GDM1 (cell line): ENCODE results near the gene MTG2.
"Not testable (repeated sequence)": the region's sequence is repeated elsewhere in the genome, so short reads cannot be mapped to it uniquely, and the experiment has no call there.

ENCODE experiments used
- DNase-seq: peaks from one replicate; lab custom pipeline; 2025; lab: John Stamatoyannopoulos, UW

MTG2 gene

GRCh38 chr20:62145688-62146018, 37.2 kb upstream of the MTG2 start:
- no peak for DNase-seq

- DNase-seq = no peak
These were observed 36.6 kb upstream of the MTG2 start for GRCh38 chr20:62146019-62146755.

- no peak for DNase-seq
These were observed 35.7 kb upstream of the MTG2 start for GRCh38 chr20:62147125-62147524.

- DNase-seq = no peak
These were observed 35.3 kb upstream of the MTG2 start for GRCh38 chr20:62147528-62147927.

- not testable (repeated sequence) for DNase-seq
These were observed 34.4 kb upstream of the MTG2 start for GRCh38 chr20:62148383-62148782.

GRCh38 chr20:62148908-62149314, 33.9 kb upstream of the MTG2 start:
- no peak for DNase-seq

GRCh38 chr20:62149532-62150309, 33.1 kb upstream of the MTG2 start:
- no peak for DNase-seq

GRCh38 chr20:62150310-62150575, 32.6 kb upstream of the MTG2 start:
- DNase-seq = no peak

- no peak for DNase-seq
These were observed 31.6 kb upstream of the MTG2 start for GRCh38 chr20:62151225-62151624.

- DNase-seq = no peak
These were observed 30.9 kb upstream of the MTG2 start for GRCh38 chr20:62151835-62152364.

GRCh38 chr20:62155428-62156253, 27.2 kb upstream of the MTG2 start:
- DNase-seq = no peak

GRCh38 chr20:62156254-62156556, 26.6 kb upstream of the MTG2 start:
- no peak for DNase-seq

- DNase-seq = no peak
These were observed 26.0 kb upstream of the MTG2 start for GRCh38 chr20:62156592-62157386.

GRCh38 chr20:62157387-62158087, 25.3 kb upstream of the MTG2 start:
- no peak for DNase-seq

GRCh38 chr20:62158088-62158400, 24.8 kb upstream of the MTG2 start:
- DNase-seq = no peak

- no peak for DNase-seq
These were observed 24.3 kb upstream of the MTG2 start for GRCh38 chr20:62158541-62158940.

GRCh38 chr20:62159052-62159451, 23.8 kb upstream of the MTG2 start:
- DNase-seq = no peak

- DNase-seq = no peak
These were observed 23.0 kb upstream of the MTG2 start for GRCh38 chr20:62159839-62160238.

- no peak for DNase-seq
These were observed 22.6 kb upstream of the MTG2 start for GRCh38 chr20:62160253-62160652.

- DNase-seq = no peak
These were observed 22.0 kb upstream of the MTG2 start for GRCh38 chr20:62160876-62161275.

GRCh38 chr20:62161347-62161746, 21.5 kb upstream of the MTG2 start:
- DNase-seq = no peak
